ENCODE data around the gene ATAD3B. TPM values are rescaled to one million over a fixed set of nuclear protein-coding genes. Genes with fewer than 3 reads are reported as not detected.
A peak's percentile ranks its signal among the peaks of the same experiment; 100 is the strongest.
"Not testable (repeated sequence)": the region's sequence is repeated elsewhere in the genome, so short reads cannot be mapped to it uniquely, and the experiment has no call there.

The ATAD3B gene
- total and polyA plus RNA-seq, 2 of the 13 experiments (the other 11 are each of a cell fraction or from before 2014, with no cell fraction given), result 9.6 to 31.1 TPM

- intact Hi-C loops (cut with micrococcal nuclease; ENCODE audit: unreplicated experiment); POLR2A ChIA-PET; H3K4me2 ChIP-seq (ENCODE audit: low read depth, low read length); H3K4me3 ChIP-seq (replicated peaks in 1 of 3; ENCODE audit: insufficient read depth in 1 of 3, low read depth in 2 of 3, low read length in 3 of 3); H2AFZ ChIP-seq (ENCODE audit: low read length); in situ Hi-C loops (cut with HindIII; ENCODE audit: extremely low pct_ligation_motif_present, low pct_unique_long_range_greater_than_20kb); BruUV-seq (replicated peaks); H3K9ac ChIP-seq (ENCODE audit: insufficient read depth, low read depth, low read length); H3K27ac ChIP-seq (ENCODE audit: extremely low read length, insufficient read depth, low read length); H3K9me3 ChIP-seq (ENCODE audit: low read length); H3K27me3 ChIP-seq (ENCODE audit: control insufficient read depth in 1 of 2, insufficient read depth in 2 of 2, low read length in 2 of 2); H3K36me3 ChIP-seq (replicated peaks in 1 of 2; ENCODE audit: control insufficient read depth in 1 of 2, insufficient read depth in 2 of 2, low read length in 2 of 2); H3K79me2 ChIP-seq (ENCODE audit: insufficient read depth, low read length); H4K20me1 ChIP-seq (ENCODE audit: insufficient read depth, low read length); FAIRE-seq; CTCF ChIA-PET (ENCODE audit: low intra/inter-chr PET ratio, low total read pairs); DNase-seq (ENCODE audit: low spot score): not testable (repeated sequence)
- ATAC-seq, result peak; percentile 4; the same call in 2 of the 3 replicates
- TF ChIP-seq ZNF687 (CRISPR knock-in tag; IDR thresholded peaks at IDR 0.05) (peak; percentile 50; the same call in 1 of the 2 replicates), BCL6 (CRISPR knock-in tag; IDR thresholded peaks at IDR 0.05) (0 out of 2 replicates have a peak, but pooled peaks have one; percentile 24), GABPB1 (CRISPR knock-in tag; IDR thresholded peaks at IDR 0.05) (0 out of 2 replicates have a peak, but pooled peaks have one; percentile 14), PATZ1 (CRISPR knock-in tag; IDR thresholded peaks at IDR 0.05) (peak; percentile 23; the same call in 1 of the 2 replicates), MEF2D (CRISPR knock-in tag; IDR thresholded peaks at IDR 0.05) (peak; percentile 59; the same call in 1 of the 2 replicates), CEBPG (CRISPR knock-in tag; IDR thresholded peaks at IDR 0.05) (peak; percentile 36; the same call in 1 of the 2 replicates)
- peaks cover 21% of the 10 kb centered on the region for H3K4me1 ChIP-seq (ENCODE audit: insufficient read depth, low read length)
- 66% methylated on average over 13 of the region's 34 CpGs for whole genome bisulfite sequencing (ENCODE audit: low lambda C conversion rate)
Measured at GRCh38 chr1:1508775-1509464, 37.4 kb downstream of the ATAD3B start.
